Activated CD8-positive, alpha-beta memory T cell treated with anti-CD3 and anti-CD28 coated beads for 1 hour (primary cell): Measurements from ENCODE around the gene PRR27.
"Not testable (repeated sequence)": the region's sequence is repeated elsewhere in the genome, so short reads cannot be mapped to it uniquely, and the experiment has no call there.

ENCODE experiments used
- DNase-seq, 2 donors: peaks; one replicate each; pipeline ENCODE4 v3.0.0-alpha.2; 2020; ENCODE audit warnings: low read depth in 1 of 2; ENCODE audit errors: extremely low read depth in 1 of 2

The PRR27 gene

GRCh38 chr4:70196857-70197256 lies 42.8 kb downstream of the PRR27 start:
- no peak for DNase-seq

GRCh38 chr4:70197842-70198241 lies 43.8 kb downstream of the PRR27 start:
- DNase-seq, result no peak

GRCh38 chr4:70203601-70204000 lies 49.6 kb downstream of the PRR27 start:
- DNase-seq, result no peak

- DNase-seq, result not testable (repeated sequence)
Measured at GRCh38 chr4:70212752-70213151, 58.7 kb downstream of the PRR27 start.
